ENCODE results near the gene PRKCE. TPM values are rescaled to one million over a fixed set of nuclear protein-coding genes. Genes with fewer than 3 reads are reported as not detected.

PRKCE gene
- total and polyA plus RNA-seq, 2 experiments from 2014 or later = 0.94 to 1.2 TPM

GRCh38 chr2:45993476-45993991 is 342.1 kb downstream of the PRKCE start:
- H3K4me3 ChIP-seq = no peak overlapping the region
- peak; percentile 94 for DNase-seq (ENCODE audit: low spot score)
- no peaks in the 10 kb centered on the region for H4K20me1 ChIP-seq (replicated peaks; ENCODE audit: insufficient read depth)
- no peak overlapping the region for H3K4me2 ChIP-seq
- Mint-ChIP-seq H3K27ac (peak overlapping the region; percentile 25; the same call in 1 of the 2 replicates), H3K4me1 (peaks cover 13% of the 10 kb centered on the region; the same call in 2 of the 3 replicates), H3K27me3 (ENCODE audit: insufficient read depth, low read depth, poor library complexity) (no peaks in the 10 kb centered on the region), H3K9me3 (no peaks in the 10 kb centered on the region), H3K4me3 (no peak overlapping the region), H3K36me3 (ENCODE audit: low read depth) (no peaks in the 10 kb centered on the region)
- H3K9me2 ChIP-seq (ENCODE audit: insufficient read depth) = no peaks in the 10 kb centered on the region
- no peaks in the 10 kb centered on the region for H3K36me3 ChIP-seq (ENCODE audit: insufficient read depth)
- no peaks in the 10 kb centered on the region for H3K79me2 ChIP-seq (replicated peaks; ENCODE audit: insufficient read depth)
- H3K4me1 ChIP-seq (ENCODE audit: insufficient read depth) = no peaks in the 10 kb centered on the region
- no peak overlapping the region for H2AFZ ChIP-seq
- no peaks in the 10 kb centered on the region for H3K27me3 ChIP-seq (ENCODE audit: insufficient read depth)
- TF ChIP-seq EZH2 (IDR thresholded peaks at IDR 0.05; ENCODE audit: low read depth, unreplicated experiment) = no peak
- TF ChIP-seq STAT1 (IDR thresholded peaks at IDR 0.05; ENCODE audit: unreplicated experiment) = no peak
- TF ChIP-seq, protein P1, sequence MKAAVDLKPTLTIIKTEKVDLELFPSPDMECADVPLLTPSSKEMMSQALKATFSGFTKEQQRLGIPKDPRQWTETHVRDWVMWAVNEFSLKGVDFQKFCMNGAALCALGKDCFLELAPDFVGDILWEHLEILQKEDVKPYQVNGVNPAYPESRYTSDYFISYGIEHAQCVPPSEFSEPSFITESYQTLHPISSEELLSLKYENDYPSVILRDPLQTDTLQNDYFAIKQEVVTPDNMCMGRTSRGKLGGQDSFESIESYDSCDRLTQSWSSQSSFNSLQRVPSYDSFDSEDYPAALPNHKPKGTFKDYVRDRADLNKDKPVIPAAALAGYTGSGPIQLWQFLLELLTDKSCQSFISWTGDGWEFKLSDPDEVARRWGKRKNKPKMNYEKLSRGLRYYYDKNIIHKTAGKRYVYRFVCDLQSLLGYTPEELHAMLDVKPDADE (IDR thresholded peaks at IDR 0.05) = no peak
- peak; percentile 83 to 94 for TF ChIP-seq CTCF (conservative IDR thresholded peaks at IDR 0.05; ENCODE audit: low read depth in 2 of 2)
- no peak overlapping the region for H3K27ac ChIP-seq (ENCODE audit: low read depth)
- peak; percentile 89 for ATAC-seq
- H3F3A ChIP-seq (replicated peaks; ENCODE audit: low read depth) = no peaks in the 10 kb centered on the region

GRCh38 chr2:45994060-45994459 is 342.6 kb downstream of the PRKCE start:
- Mint-ChIP-seq H3K27me3 (ENCODE audit: insufficient read depth, low read depth, poor library complexity) (no peaks in the 10 kb centered on the region), H3K4me3 (no peak overlapping the region)
- H3F3A ChIP-seq (replicated peaks; ENCODE audit: low read depth) = no peaks in the 10 kb centered on the region
- TF ChIP-seq ZNF462 (CRISPR knock-in tag; IDR thresholded peaks at IDR 0.05) (no peak), CREB1 (CRISPR knock-in tag; IDR thresholded peaks at IDR 0.05; ENCODE audit: low read depth) (no peak), EZH2 (IDR thresholded peaks at IDR 0.05; ENCODE audit: low read depth, unreplicated experiment) (no peak), CTCF (conservative IDR thresholded peaks at IDR 0.05; ENCODE audit: low read depth in 2 of 2) (no peak), ZNF114 (CRISPR knock-in tag; IDR thresholded peaks at IDR 0.05) (no peak), POLR2AphosphoS5 (IDR thresholded peaks at IDR 0.05; ENCODE audit: low read depth) (no peak)
- TF ChIP-seq, protein P1 (IDR thresholded peaks at IDR 0.05) = no peak

More at GRCh38 chr2:45994060-45994459, 342.6 kb downstream of the PRKCE start:
- Mint-ChIP-seq H3K27ac (peak overlapping the region; percentile 54; the same call in 1 of the 2 replicates), H3K36me3 (ENCODE audit: low read depth) (no peaks in the 10 kb centered on the region), H3K9me3 (no peaks in the 10 kb centered on the region), H3K4me1 (peaks cover 9% of the 10 kb centered on the region; the same call in 2 of the 3 replicates)
- no peaks in the 10 kb centered on the region for H3K79me2 ChIP-seq (replicated peaks; ENCODE audit: insufficient read depth)
- H3K9me2 ChIP-seq (ENCODE audit: insufficient read depth) = no peaks in the 10 kb centered on the region
- no peaks in the 10 kb centered on the region for H3K36me3 ChIP-seq (ENCODE audit: insufficient read depth)
- ATAC-seq = no peak
- H3K27me3 ChIP-seq (ENCODE audit: insufficient read depth) = no peaks in the 10 kb centered on the region
- H4K20me1 ChIP-seq (replicated peaks; ENCODE audit: insufficient read depth) = no peaks in the 10 kb centered on the region
- no peak overlapping the region for H3K27ac ChIP-seq (ENCODE audit: low read depth)
- no peak overlapping the region for H3K4me3 ChIP-seq
- no peaks in the 10 kb centered on the region for H3K4me1 ChIP-seq (ENCODE audit: insufficient read depth)
- DNase-seq (ENCODE audit: low spot score) = no peak
- H2AFZ ChIP-seq = no peak overlapping the region
- no peak overlapping the region for H3K4me2 ChIP-seq
